GM19395 (cell line): Measurements from ENCODE around the gene MRPL11.

ENCODE experiments used
- ATAC-seq: cut with Tn5 transposase; IDR thresholded peaks from one replicate; pipeline ENCODE4 v1.9.1; 2021; ENCODE audit warnings: mild to moderate bottlenecking, moderate library complexity; ENCODE audit not compliant: unreplicated experiment

The MRPL11 gene

GRCh38 chr11:66438504-66439466, at the start of gene MRPL11:
MRPL11 (minus strand) TSS chr11:66438848; CDS start chr11:66438754, 94 bp downstream.
- ATAC-seq = peak; percentile 91

GRCh38 chr11:66484806-66485380, 46.2 kb upstream of the MRPL11 start:
- ATAC-seq = no peak

- peak; percentile 84 for ATAC-seq
Measured at GRCh38 chr11:66480117-66480938, 41.7 kb upstream of the MRPL11 start, which contains the start of gene DPP3. DPP3 (plus strand) TSS chr11:66480434; CDS start chr11:66482201, 1,767 bp downstream.

GRCh38 chr11:66479394-66480116, 40.9 kb upstream of the MRPL11 start:
- no peak for ATAC-seq

GRCh38 chr11:66478729-66479393, 40.2 kb upstream of the MRPL11 start:
- ATAC-seq = no peak

GRCh38 chr11:66477263-66478201, 38.9 kb upstream of the MRPL11 start:
- no peak for ATAC-seq

- ATAC-seq = no peak
Measured at GRCh38 chr11:66476841-66477251, 38.2 kb upstream of the MRPL11 start.

GRCh38 chr11:66476173-66476840, 37.7 kb upstream of the MRPL11 start:
- ATAC-seq = no peak

GRCh38 chr11:66475349-66476172, 36.9 kb upstream of the MRPL11 start:
- ATAC-seq = no peak

GRCh38 chr11:66473608-66474515, 35.2 kb upstream of the MRPL11 start:
- ATAC-seq = no peak

- ATAC-seq = no peak
Measured at GRCh38 chr11:66473167-66473566, 34.5 kb upstream of the MRPL11 start.

- ATAC-seq = no peak
Measured at GRCh38 chr11:66472054-66472453, 33.4 kb upstream of the MRPL11 start.

- ATAC-seq = no peak
Measured at GRCh38 chr11:66471142-66471541, 32.5 kb upstream of the MRPL11 start.

- ATAC-seq = no peak
Measured at GRCh38 chr11:66470015-66470414, 31.4 kb upstream of the MRPL11 start.

- ATAC-seq = no peak
Measured at GRCh38 chr11:66469441-66469840, 30.8 kb upstream of the MRPL11 start.

- ATAC-seq = no peak
Measured at GRCh38 chr11:66468691-66469090, 30.0 kb upstream of the MRPL11 start.
